GM10248 (cell line): Measurements from ENCODE around the gene PCDHGB5.
A peak's percentile ranks its signal among the peaks of the same experiment; 100 is the strongest.
"Not testable (repeated sequence)": the region's sequence is repeated elsewhere in the genome, so short reads cannot be mapped to it uniquely, and the experiment has no call there.

Experiments
- CTCF ChIA-PET: fragments of 300-600 bp; sonication (Branson Sonifier 250); formaldehyde crosslinking; extraction: SDS; loops from one replicate; lab custom pipeline; 2021; ENCODE audit warnings: antibody characterized with exemption; lab: Yijun Ruan, JAX
- POLR2A ChIA-PET: fragments of 350-650 bp; sonication (Branson Sonifier 250); formaldehyde crosslinking; extraction: SDS; loops from one replicate; lab custom pipeline; 2020; ENCODE audit warnings: antibody characterized with exemption; lab: Yijun Ruan, JAX
- DNase-seq: peaks from one replicate; pipeline ENCODE4 v3.0.0; 2012; ENCODE audit errors: extremely low spot score
- TF ChIP-seq, protein P1 (sequence below): IDR thresholded peaks from 2 replicates; pipeline ENCODE4 v1.5.1; 2012; ENCODE audit warnings: mild to moderate bottlenecking, low read depth; ENCODE audit errors: extremely low read depth, missing control alignments, control extremely low read depth

The PCDHGB5 gene

DNA sequence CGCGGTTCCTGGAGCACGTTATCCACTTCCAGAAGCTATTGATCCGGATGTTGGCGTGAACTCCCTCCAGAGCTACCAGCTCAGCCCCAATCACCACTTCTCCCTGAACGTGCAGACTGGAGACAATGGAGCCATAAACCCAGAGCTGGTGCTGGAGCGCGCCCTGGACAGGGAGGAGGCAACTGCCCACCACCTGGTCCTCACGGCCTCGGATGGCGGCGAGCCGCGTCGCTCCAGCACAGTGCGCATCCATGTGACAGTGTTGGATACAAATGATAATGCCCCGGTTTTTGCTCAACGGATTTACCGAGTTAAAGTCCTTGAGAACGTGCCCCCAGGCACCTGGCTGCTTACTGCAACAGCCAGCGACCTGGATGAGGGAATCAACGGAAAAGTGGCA, 5.6 kb downstream of the PCDHGB5 start:
- ChIA-PET CTCF (interaction anchor here (1.4 to 1.5 kb wide), 3 partner anchors 14 to 164 kb away, joined by 3 to 6 read pairs (median 3); partner anchors contain the start of gene PCDHGB7), POLR2A (no interaction called here)
- DNase-seq: no peak
- TF ChIP-seq, protein P1, sequence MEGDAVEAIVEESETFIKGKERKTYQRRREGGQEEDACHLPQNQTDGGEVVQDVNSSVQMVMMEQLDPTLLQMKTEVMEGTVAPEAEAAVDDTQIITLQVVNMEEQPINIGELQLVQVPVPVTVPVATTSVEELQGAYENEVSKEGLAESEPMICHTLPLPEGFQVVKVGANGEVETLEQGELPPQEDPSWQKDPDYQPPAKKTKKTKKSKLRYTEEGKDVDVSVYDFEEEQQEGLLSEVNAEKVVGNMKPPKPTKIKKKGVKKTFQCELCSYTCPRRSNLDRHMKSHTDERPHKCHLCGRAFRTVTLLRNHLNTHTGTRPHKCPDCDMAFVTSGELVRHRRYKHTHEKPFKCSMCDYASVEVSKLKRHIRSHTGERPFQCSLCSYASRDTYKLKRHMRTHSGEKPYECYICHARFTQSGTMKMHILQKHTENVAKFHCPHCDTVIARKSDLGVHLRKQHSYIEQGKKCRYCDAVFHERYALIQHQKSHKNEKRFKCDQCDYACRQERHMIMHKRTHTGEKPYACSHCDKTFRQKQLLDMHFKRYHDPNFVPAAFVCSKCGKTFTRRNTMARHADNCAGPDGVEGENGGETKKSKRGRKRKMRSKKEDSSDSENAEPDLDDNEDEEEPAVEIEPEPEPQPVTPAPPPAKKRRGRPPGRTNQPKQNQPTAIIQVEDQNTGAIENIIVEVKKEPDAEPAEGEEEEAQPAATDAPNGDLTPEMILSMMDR: no peak

DNA sequence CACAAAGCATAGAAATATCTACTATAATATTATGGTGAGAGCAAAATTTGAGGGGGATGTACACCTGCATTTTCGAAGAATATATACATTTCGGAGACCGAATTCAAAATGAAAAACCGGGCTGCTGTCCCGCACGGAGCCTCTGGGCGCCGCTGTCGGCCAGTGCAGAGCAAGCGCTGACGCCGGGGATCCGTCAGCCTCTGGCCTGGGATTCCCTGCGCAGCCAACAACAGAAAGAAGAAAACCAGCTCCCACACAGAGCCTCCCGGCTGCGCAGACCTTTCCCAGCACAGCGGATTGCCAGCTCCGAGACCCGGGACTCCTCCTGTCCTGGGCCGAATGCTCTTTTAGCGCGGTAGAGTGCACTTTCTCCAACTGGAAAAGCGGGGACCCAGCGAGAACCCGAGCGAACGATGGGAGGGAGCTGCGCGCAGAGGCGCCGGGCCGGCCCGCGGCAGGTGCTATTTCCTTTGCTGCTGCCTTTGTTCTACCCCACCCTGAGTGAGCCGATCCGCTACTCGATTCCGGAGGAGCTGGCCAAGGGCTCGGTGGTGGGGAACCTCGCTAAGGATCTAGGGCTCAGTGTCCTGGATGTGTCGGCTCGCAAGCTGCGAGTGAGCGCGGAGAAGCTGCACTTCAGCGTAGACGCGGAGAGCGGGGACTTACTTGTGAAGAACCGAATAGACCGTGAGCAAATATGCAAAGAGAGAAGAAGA, 10.2 kb downstream of the PCDHGB5 start, which contains the start of gene PCDHGB6:
Gene PCDHGB6 (plus strand): TSS at position 232 of the 716 bp plus-strand sequence. CDS start 182 bp downstream, at position 414.
- CTCF ChIA-PET: interaction anchor here (0.6 to 4.2 kb wide), 21 partner anchors 10 to 553 kb away, joined by 3 to 42 read pairs (median 4); partner anchors contain the start of genes PCDHGA1, PCDHGA11, PCDHGB2 and PCDHGB5

DNA sequence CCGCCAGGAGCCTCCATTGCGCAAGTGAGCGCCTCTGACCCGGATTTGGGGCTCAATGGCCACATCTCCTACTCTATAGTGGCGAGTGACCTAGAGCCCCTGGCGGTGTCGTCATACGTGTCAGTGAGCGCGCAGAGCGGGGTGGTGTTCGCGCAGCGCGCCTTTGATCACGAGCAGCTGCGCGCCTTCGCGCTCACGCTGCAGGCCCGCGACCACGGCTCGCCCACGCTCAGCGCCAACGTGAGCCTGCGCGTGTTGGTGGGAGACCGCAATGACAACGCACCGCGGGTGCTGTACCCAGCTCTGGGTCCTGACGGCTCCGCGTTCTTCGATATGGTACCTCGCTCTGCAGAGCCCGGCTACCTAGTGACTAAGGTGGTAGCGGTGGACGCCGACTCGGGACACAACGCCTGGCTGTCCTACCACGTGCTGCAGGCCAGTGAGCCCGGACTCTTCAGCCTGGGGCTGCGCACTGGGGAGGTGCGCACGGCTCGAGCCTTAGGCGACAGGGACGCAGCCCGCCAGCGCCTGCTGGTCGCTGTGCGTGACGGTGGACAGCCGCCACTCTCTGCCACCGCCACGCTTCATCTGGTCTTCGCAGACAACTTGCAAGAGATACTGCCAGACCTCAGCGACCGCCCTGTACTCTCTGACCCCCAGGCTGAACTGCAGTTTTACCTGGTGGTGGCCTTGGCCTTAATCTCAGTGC, 12.0 kb downstream of the PCDHGB5 start:
- CTCF ChIA-PET: interaction anchor here (1.0 to 2.6 kb wide), 3 partner anchors 11 to 148 kb away, joined by 3 to 8 read pairs (median 4); partner anchors contain the start of gene PCDHGA11
- TF ChIP-seq, protein P1: no peak
- POLR2A ChIA-PET: no interaction called here
- DNase-seq: no peak

More for the DNA sequence above, 10.2 kb downstream of the PCDHGB5 start, which contains the start of gene PCDHGB6:
- peak; percentile 57 for DNase-seq
- TF ChIP-seq, protein P1: peak; percentile 55
- POLR2A ChIA-PET: not testable (repeated sequence)

DNA sequence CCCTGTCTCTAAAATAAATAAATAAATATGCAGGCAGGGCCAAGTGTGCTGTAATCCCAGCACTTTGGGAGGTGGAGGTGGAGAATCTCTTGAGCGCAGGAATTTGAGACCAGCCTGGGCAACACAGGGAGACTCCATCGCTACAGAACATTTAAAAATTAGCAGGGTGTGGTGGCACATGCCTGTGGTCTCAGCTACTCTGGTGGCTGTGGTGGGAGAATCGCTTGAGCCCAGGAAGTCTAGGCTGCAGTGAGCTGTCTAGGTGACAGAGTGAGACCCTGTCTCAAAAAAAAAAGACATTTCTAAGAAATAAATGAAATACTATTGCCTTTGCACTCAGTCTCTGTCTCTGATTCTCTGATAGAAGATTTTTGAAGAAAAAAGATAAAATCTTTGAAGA, 13.8 kb downstream of the PCDHGB5 start:
- ChIA-PET CTCF (interaction anchor here (1.2 to 12.7 kb wide), 7 partner anchors 10 to 152 kb away, joined by 3 to 180 read pairs (median 53); partner anchors contain the start of genes PCDHGA1, PCDHGA11 and PCDHGB5), POLR2A (no interaction called here)

DNA sequence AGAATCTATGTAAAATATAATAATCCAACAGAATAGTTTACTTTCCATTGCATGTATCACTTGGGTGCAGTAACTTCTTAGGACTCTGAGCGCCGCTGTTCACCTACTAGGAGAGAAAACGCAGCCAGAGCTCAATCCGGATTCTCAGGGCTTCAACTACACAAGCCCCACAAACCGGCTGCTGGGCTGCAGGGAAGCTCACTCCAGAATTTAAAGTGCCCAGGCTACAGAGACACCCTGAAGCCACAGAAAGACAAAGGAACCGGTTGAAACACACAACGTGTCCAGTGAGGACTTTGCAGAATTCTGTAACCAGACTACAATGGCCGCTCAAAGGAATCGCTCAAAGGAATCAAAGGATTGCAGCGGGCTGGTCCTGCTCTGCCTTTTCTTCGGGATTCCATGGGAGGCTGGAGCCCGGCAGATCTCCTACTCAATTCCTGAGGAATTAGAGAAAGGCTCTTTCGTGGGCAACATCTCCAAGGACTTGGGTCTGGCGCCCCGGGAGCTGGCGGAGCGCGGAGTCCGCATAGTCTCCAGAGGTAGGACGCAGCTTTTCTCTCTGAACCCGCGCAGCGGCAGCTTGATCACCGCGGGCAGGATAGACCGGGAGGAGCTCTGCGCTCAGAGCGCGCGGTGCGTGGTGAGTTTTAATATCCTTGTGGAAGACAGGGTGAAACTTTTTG, 15.2 kb downstream of the PCDHGB5 start, which contains the start of gene PCDHGA10:
Gene PCDHGA10 (plus strand): TSS at position 134 of the 686 bp plus-strand sequence. CDS start 189 bp downstream, at position 323.
- DNase-seq: peak; percentile 73
- TF ChIP-seq, protein P1: peak; percentile 77
- POLR2A ChIA-PET: no interaction called here
- CTCF ChIA-PET: interaction anchor here (0.7 to 12.7 kb wide), 53 partner anchors 8 to 607 kb away, joined by 3 to 180 read pairs (median 5); partner anchors contain the start of genes HDAC3, PCDHB14, PCDHB15 and PCDHGA11

More for the DNA sequence above, 13.8 kb downstream of the PCDHGB5 start:
- no peak for DNase-seq
- TF ChIP-seq, protein P1: no peak

DNA sequence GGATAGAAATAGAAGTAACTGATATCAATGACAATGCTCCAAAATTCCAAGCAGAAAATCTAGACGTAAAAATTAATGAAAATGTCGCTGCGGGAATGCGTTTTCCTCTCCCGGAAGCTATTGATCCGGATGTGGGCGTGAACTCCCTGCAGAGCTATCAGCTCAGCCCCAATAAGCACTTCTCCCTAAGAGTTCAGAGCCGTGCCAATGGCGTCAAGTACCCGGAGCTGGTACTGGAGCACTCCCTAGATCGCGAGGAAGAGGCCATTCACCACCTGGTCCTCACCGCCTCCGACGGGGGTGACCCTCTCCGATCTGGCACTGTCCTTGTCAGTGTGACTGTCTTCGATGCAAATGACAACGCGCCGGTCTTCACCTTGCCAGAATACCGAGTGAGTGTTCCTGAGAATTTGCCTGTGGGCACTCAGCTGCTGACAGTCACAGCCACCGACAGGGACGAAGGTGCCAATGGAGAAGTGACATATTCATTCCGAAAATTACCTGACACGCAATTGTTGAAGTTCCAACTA, 15.9 kb downstream of the PCDHGB5 start:
- DNase-seq: no peak
- POLR2A ChIA-PET: no interaction called here
- CTCF ChIA-PET: interaction anchor here (0.7 to 12.7 kb wide), 42 partner anchors 8 to 608 kb away, joined by 3 to 180 read pairs (median 5); partner anchors contain the start of genes HDAC3, PCDHB14, PCDHGA11 and PCDHGA12
- TF ChIP-seq, protein P1: no peak

DNA sequence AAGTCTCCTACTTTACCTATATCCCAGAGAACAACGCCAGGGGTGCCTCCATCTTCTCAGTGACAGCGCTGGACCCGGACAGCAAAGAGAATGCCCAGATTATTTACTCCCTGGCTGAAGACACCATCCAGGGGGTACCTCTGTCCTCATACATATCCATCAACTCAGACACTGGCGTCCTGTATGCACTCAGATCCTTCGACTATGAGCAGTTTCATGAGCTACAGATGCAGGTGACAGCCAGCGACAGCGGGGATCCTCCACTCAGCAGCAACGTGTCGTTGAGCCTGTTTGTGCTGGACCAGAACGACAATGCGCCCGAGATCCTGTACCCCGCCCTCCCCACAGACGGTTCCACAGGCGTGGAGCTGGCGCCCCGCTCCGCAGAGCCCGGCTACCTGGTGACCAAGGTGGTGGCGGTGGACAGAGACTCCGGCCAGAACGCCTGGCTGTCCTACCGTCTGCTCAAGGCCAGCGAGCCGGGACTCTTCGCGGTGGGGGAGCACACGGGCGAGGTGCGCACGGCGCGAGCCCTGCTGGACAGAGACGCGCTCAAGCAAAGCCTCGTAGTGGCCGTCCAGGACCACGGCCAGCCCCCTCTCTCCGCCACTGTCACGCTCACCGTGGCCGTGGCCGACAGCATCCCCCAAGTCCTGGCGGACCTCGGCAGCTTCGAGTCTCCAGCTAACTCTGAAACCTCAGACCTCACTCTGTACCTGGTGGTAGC, 17.0 kb downstream of the PCDHGB5 start:
- POLR2A ChIA-PET, DNase-seq: not testable (repeated sequence)
- CTCF ChIA-PET: interaction anchor here (1.2 to 12.7 kb wide), 14 partner anchors 15 to 465 kb away, joined by 3 to 180 read pairs (median 17); partner anchors contain the start of genes DIAPH1, PCDHGA12 and TAF7

DNA sequence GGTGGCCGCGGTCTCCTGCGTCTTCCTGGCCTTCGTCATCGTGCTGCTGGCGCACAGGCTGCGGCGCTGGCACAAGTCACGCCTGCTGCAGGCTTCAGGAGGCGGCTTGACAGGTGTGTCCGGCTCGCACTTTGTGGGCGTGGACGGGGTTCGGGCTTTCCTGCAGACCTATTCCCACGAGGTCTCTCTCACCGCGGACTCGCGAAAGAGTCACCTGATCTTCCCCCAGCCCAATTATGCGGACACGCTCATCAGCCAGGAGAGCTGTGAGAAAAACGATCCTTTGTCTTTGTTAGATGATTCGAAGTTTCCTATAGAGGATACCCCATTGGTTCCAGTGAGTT, 17.5 kb downstream of the PCDHGB5 start:
- DNase-seq, POLR2A ChIA-PET: not testable (repeated sequence)
- CTCF ChIA-PET: interaction anchor here (1.3 to 12.7 kb wide), 5 partner anchors 60 to 148 kb away, joined by 4 to 180 read pairs (median 90); partner anchors contain the start of gene PCDHGC3
